Subcutaneous abdominal adipose tissue (tissue), 5 donors: Measurements from ENCODE around the gene PRKCA.
"Not testable (repeated sequence)": the region's sequence is repeated elsewhere in the genome, so short reads cannot be mapped to it uniquely, and the experiment has no call there.

Experiments used
- H3K27ac ChIP-seq: one replicate; pipeline ENCODE4 v1.7.0; 2013; ENCODE audit warnings: low read depth, mild to moderate bottlenecking, inconsistent platforms, low read length, moderate library complexity
- H3K27me3 ChIP-seq, 5 donors: one replicate each; pipeline ENCODE4 v1.7.0; 2013; ENCODE audit warnings: low read length in 5 of 5, inconsistent platforms in 1 of 5; ENCODE audit not compliant: control insufficient read depth in 5 of 5, insufficient read depth in 4 of 5
- H3K36me3 ChIP-seq, 5 donors: one replicate each; pipeline ENCODE4 v1.7.0; 2013; ENCODE audit warnings: low read length in 5 of 5; ENCODE audit not compliant: control insufficient read depth in 5 of 5, insufficient read depth in 5 of 5
- H3K4me1 ChIP-seq, 5 donors: one replicate each; pipeline ENCODE4 v1.7.0; 2013; ENCODE audit warnings: low read length in 5 of 5, mild to moderate bottlenecking in 3 of 5, moderate library complexity in 1 of 5; ENCODE audit not compliant: control insufficient read depth in 5 of 5, insufficient read depth in 5 of 5
- H3K4me3 ChIP-seq, 5 donors: one replicate each; pipeline ENCODE4 v1.7.0; 2013; ENCODE audit warnings: low read length in 5 of 5, low read depth in 1 of 5
- H3K9ac ChIP-seq, 5 donors: one replicate each; pipeline ENCODE4 v1.7.0; 2013; ENCODE audit warnings: low read length in 5 of 5, mild to moderate bottlenecking in 4 of 5, moderate library complexity in 3 of 5
- H3K9me3 ChIP-seq, 5 donors: one replicate each; pipeline ENCODE4 v1.7.0; 2013; ENCODE audit warnings: low read length in 5 of 5; ENCODE audit not compliant: control insufficient read depth in 5 of 5
- donor health status: healthy.
- donor health status: healthy.
- donor health status: healthy.
- donor health status: healthy.
- donor health status: healthy.

Gene PRKCA

GRCh38 chr17:66477615-66478283 is 175.3 kb downstream of the PRKCA start:
- Histone ChIP-seq H3K4me1 (no peaks in the 10 kb centered on the region), H3K9ac (no peak overlapping the region), H3K4me3 (no peak overlapping the region), H3K27ac (no peak overlapping the region), H3K27me3 (no peaks in the 10 kb centered on the region), H3K36me3 (no peaks in the 10 kb centered on the region), H3K9me3 (peaks cover 0 to 3% (median 0%) of the 10 kb centered on the region in 5 donors)

- H3K27ac ChIP-seq, H3K27me3 ChIP-seq, H3K4me3 ChIP-seq, H3K4me1 ChIP-seq, H3K36me3 ChIP-seq, H3K9me3 ChIP-seq, H3K9ac ChIP-seq: not testable (repeated sequence)
Measured at GRCh38 chr17:66479230-66479889, 176.9 kb downstream of the PRKCA start.

- H3K36me3 ChIP-seq, result no peaks in the 10 kb centered on the region
- no peak overlapping the region for H3K9ac ChIP-seq
- peaks cover 0 to 3% (median 0%) of the 10 kb centered on the region in 5 donors for H3K9me3 ChIP-seq
- no peak overlapping the region for H3K4me3 ChIP-seq
- H3K27me3 ChIP-seq, result no peaks in the 10 kb centered on the region
- H3K27ac ChIP-seq, result no peak overlapping the region
- no peaks in the 10 kb centered on the region for H3K4me1 ChIP-seq
Measured at GRCh38 chr17:66480243-66480642, 177.8 kb downstream of the PRKCA start.

GRCh38 chr17:66480802-66481201 is 178.4 kb downstream of the PRKCA start:
- H3K27ac ChIP-seq, result no peak overlapping the region
- no peak overlapping the region for H3K9ac ChIP-seq
- H3K4me1 ChIP-seq, result no peaks in the 10 kb centered on the region
- H3K36me3 ChIP-seq, result no peaks in the 10 kb centered on the region
- H3K9me3 ChIP-seq, result peaks cover 0 to 3% (median 0%) of the 10 kb centered on the region in 5 donors
- no peak overlapping the region for H3K4me3 ChIP-seq
- H3K27me3 ChIP-seq, result no peaks in the 10 kb centered on the region

GRCh38 chr17:66481271-66481670 is 178.9 kb downstream of the PRKCA start:
- Histone ChIP-seq H3K9me3 (peaks cover 0 to 3% (median 0%) of the 10 kb centered on the region in 5 donors), H3K27ac (no peak overlapping the region)

GRCh38 chr17:66483906-66484305 is 181.5 kb downstream of the PRKCA start:
- Histone ChIP-seq H3K27me3 (no peaks in the 10 kb centered on the region), H3K27ac (no peak overlapping the region), H3K9ac (no peak overlapping the region), H3K9me3 (peaks cover 0 to 3% (median 0%) of the 10 kb centered on the region in 5 donors), H3K4me1 (no peaks in the 10 kb centered on the region), H3K36me3 (no peaks in the 10 kb centered on the region), H3K4me3 (no peak overlapping the region)

More at GRCh38 chr17:66481271-66481670, 178.9 kb downstream of the PRKCA start:
- no peaks in the 10 kb centered on the region for H3K36me3 ChIP-seq
- no peaks in the 10 kb centered on the region for H3K27me3 ChIP-seq
- H3K4me3 ChIP-seq, result no peak overlapping the region
- no peaks in the 10 kb centered on the region for H3K4me1 ChIP-seq
- no peak overlapping the region for H3K9ac ChIP-seq

GRCh38 chr17:66485309-66485947 is 183.0 kb downstream of the PRKCA start:
- H3K27me3 ChIP-seq, result no peaks in the 10 kb centered on the region
- no peaks in the 10 kb centered on the region for H3K36me3 ChIP-seq
- H3K9ac ChIP-seq, result no peak overlapping the region
- no peaks in the 10 kb centered on the region for H3K9me3 ChIP-seq
- no peak overlapping the region for H3K27ac ChIP-seq
- H3K4me3 ChIP-seq, result no peak overlapping the region
- H3K4me1 ChIP-seq, result no peaks in the 10 kb centered on the region

- Histone ChIP-seq H3K9ac (no peak overlapping the region), H3K36me3 (no peaks in the 10 kb centered on the region), H3K4me3 (no peak overlapping the region), H3K27ac (no peak overlapping the region), H3K9me3 (no peaks in the 10 kb centered on the region), H3K4me1 (no peaks in the 10 kb centered on the region), H3K27me3 (no peaks in the 10 kb centered on the region)
Measured at GRCh38 chr17:66487121-66487520, 184.7 kb downstream of the PRKCA start.

GRCh38 chr17:66487981-66488468 is 185.6 kb downstream of the PRKCA start:
- no peaks in the 10 kb centered on the region for H3K4me1 ChIP-seq
- H3K27ac ChIP-seq, result no peak overlapping the region
- H3K9ac ChIP-seq, result no peak overlapping the region
- H3K27me3 ChIP-seq, result no peaks in the 10 kb centered on the region
- H3K36me3 ChIP-seq, result no peaks in the 10 kb centered on the region
- no peak overlapping the region for H3K4me3 ChIP-seq
- H3K9me3 ChIP-seq, result no peaks in the 10 kb centered on the region

- H3K9me3 ChIP-seq, result no peaks in the 10 kb centered on the region
- peaks cover 0 to 3% (median 0%) of the 10 kb centered on the region in 5 donors for H3K4me1 ChIP-seq
Measured at GRCh38 chr17:66488864-66489263, 186.5 kb downstream of the PRKCA start.

More at GRCh38 chr17:66488864-66489263, 186.5 kb downstream of the PRKCA start:
- Histone ChIP-seq H3K9ac (no peak overlapping the region), H3K4me3 (no peak overlapping the region), H3K36me3 (no peaks in the 10 kb centered on the region), H3K27ac (no peak overlapping the region), H3K27me3 (no peaks in the 10 kb centered on the region)
